ENCODE measurements around the gene HBD.

Gene HBD

DNA sequence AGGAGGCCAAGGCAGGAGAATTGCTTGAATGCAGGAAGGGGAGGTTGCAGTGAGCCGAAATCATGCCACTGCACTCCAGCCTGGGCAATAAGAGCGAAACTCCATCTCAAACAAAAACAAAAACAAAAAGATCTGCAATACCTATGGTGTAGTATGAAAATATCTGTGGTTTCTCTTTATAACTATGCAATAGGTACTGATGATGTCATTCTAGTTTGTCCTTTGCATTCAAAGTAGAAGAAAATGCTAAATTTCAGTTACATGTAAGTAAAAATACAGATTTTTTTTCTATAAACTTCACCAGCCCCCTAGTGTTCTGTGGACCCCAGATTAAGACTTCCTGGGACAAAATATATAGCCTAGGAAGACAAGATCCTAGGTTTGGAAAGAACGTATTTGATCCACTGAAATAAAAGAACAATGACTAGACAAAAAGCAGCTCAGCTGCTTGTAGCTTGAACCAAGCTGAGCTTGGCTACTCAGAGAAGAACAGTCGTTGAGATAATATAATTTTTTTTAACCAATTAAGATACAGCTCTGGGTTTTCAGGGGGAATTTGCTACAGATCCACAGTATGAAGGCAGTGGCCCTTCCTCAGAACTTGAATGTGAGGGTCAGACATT, 38.2 kb upstream of the HBD start:
- ATAC-seq, result no peak
- TF ChIP-seq, protein P1, sequence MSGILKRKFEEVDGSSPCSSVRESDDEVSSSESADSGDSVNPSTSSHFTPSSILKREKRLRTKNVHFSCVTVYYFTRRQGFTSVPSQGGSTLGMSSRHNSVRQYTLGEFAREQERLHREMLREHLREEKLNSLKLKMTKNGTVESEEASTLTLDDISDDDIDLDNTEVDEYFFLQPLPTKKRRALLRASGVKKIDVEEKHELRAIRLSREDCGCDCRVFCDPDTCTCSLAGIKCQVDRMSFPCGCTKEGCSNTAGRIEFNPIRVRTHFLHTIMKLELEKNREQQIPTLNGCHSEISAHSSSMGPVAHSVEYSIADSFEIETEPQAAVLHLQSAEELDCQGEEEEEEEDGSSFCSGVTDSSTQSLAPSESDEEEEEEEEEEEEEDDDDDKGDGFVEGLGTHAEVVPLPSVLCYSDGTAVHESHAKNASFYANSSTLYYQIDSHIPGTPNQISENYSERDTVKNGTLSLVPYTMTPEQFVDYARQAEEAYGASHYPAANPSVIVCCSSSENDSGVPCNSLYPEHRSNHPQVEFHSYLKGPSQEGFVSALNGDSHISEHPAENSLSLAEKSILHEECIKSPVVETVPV (CRISPR knock-in tag; IDR thresholded peaks at IDR 0.05), result no peak
- TF ChIP-seq SNAI2 (CRISPR knock-in tag; IDR thresholded peaks at IDR 0.05), result no peak
- no peak for TF ChIP-seq ARNTL (CRISPR knock-in tag; IDR thresholded peaks at IDR 0.05; ENCODE audit: borderline replicate concordance, low read depth)
- no peak for TF ChIP-seq OSR1 (CRISPR knock-in tag; IDR thresholded peaks at IDR 0.05)
- TF ChIP-seq CREB5 (CRISPR knock-in tag; IDR thresholded peaks at IDR 0.05; ENCODE audit: low read depth), result no peak
- TF ChIP-seq ISL1 (CRISPR knock-in tag; IDR thresholded peaks at IDR 0.05), result no peak
- TF ChIP-seq TSHZ2 (CRISPR knock-in tag; IDR thresholded peaks at IDR 0.05), result no peak
- no peak for TF ChIP-seq TCF4 (CRISPR knock-in tag; IDR thresholded peaks at IDR 0.05; ENCODE audit: borderline replicate concordance)
- no peak for TF ChIP-seq ZNF8 (CRISPR knock-in tag; IDR thresholded peaks at IDR 0.05)
- no peak for TF ChIP-seq ZNF70 (CRISPR knock-in tag; IDR thresholded peaks at IDR 0.05)
- no peak for TF ChIP-seq ZFP30 (CRISPR knock-in tag; IDR thresholded peaks at IDR 0.05)
- no peak for TF ChIP-seq ESRRG (CRISPR knock-in tag; IDR thresholded peaks at IDR 0.05)
- no peak for TF ChIP-seq ZC3H10 (CRISPR knock-in tag; IDR thresholded peaks at IDR 0.05)
- no peak for TF ChIP-seq PPARA (CRISPR knock-in tag; IDR thresholded peaks at IDR 0.05; ENCODE audit: borderline replicate concordance)
- TF ChIP-seq BACH2 (CRISPR knock-in tag; IDR thresholded peaks at IDR 0.05; ENCODE audit: borderline replicate concordance), result no peak
- no peak for TF ChIP-seq ZNF565 (CRISPR knock-in tag; conservative IDR thresholded peaks at IDR 0.05; ENCODE audit: low read depth)

DNA sequence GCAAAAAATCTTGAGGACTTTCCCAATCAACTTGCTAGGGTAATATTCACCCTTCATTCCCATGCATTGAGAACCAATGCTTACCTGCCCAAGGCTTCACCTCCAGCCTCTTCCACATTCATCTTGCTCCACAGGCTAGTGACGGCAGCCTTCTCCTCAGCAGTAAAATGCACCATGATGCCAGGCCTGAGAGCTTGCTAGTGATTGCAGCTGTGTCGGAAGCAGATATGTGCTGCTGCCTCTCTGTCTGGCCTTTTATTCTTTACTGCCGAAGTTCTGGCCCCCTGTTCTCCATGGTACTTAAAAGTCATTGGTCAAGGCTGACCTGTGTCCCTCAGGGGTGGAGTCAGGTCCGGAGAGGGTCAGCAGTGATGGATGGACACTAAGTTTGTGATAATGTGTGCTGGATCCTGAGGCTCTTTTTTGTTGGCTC, 35.4 kb upstream of the HBD start, which contains the start of gene HBE1:
Gene HBE1 (minus strand): TSS at position 231 of the 433 bp plus-strand sequence. CDS start 55 bp downstream, at position 176.
- ATAC-seq, result no peak

DNA sequence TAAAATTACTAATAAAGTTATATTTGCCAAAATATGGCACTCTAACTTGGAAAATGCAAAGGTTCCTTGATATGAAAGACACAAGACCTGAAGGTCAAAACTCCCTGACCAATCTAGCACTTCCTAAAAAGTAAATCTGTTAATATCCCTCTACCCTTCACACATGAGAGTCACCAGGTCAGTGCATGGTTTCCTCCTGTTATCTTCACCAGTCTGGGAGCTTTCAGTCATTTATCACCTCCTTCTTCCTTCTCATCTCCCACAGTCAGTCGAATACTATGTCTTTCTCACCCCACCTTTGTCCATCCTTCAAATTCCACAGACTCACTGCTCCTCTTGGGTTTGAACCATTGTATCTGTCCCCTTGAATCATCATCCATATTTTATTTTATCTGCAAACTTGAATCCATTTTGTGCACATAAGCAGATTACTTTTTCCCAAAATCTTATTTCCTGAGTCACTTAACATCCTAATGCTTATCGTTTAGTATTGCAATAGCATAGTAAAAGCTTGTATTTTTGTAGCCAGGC, 32.8 kb upstream of the HBD start:
- ATAC-seq, result no peak
- no peak for TF ChIP-seq POU6F1 (CRISPR knock-in tag; IDR thresholded peaks at IDR 0.05; ENCODE audit: borderline replicate concordance, low read depth)
- no peak for TF ChIP-seq TSHZ2 (CRISPR knock-in tag; IDR thresholded peaks at IDR 0.05)
- TF ChIP-seq OSR1 (CRISPR knock-in tag; IDR thresholded peaks at IDR 0.05), result no peak
- TF ChIP-seq ZFP3 (CRISPR knock-in tag; IDR thresholded peaks at IDR 0.05), result no peak
- TF ChIP-seq GLIS3 (CRISPR knock-in tag; IDR thresholded peaks at IDR 0.05), result no peak
- TF ChIP-seq, protein P1 (CRISPR knock-in tag; IDR thresholded peaks at IDR 0.05), result no peak
- no peak for TF ChIP-seq ZC3H10 (CRISPR knock-in tag; IDR thresholded peaks at IDR 0.05)
- TF ChIP-seq BACH2 (CRISPR knock-in tag; IDR thresholded peaks at IDR 0.05; ENCODE audit: borderline replicate concordance), result no peak
- no peak for TF ChIP-seq TCF4 (CRISPR knock-in tag; IDR thresholded peaks at IDR 0.05; ENCODE audit: borderline replicate concordance)
- TF ChIP-seq PPARA (CRISPR knock-in tag; IDR thresholded peaks at IDR 0.05; ENCODE audit: borderline replicate concordance), result no peak
- no peak for TF ChIP-seq ISL1 (CRISPR knock-in tag; IDR thresholded peaks at IDR 0.05)
- TF ChIP-seq ARNTL (CRISPR knock-in tag; IDR thresholded peaks at IDR 0.05; ENCODE audit: borderline replicate concordance, low read depth), result no peak
- TF ChIP-seq ZFP30 (CRISPR knock-in tag; IDR thresholded peaks at IDR 0.05), result no peak
- TF ChIP-seq ESRRG (CRISPR knock-in tag; IDR thresholded peaks at IDR 0.05), result no peak
- no peak for TF ChIP-seq SNAI2 (CRISPR knock-in tag; IDR thresholded peaks at IDR 0.05)
- TF ChIP-seq CSDC2 (CRISPR knock-in tag; IDR thresholded peaks at IDR 0.05), result no peak
- TF ChIP-seq ZNF8 (CRISPR knock-in tag; IDR thresholded peaks at IDR 0.05), result no peak
- TF ChIP-seq TOX (CRISPR knock-in tag; IDR thresholded peaks at IDR 0.05; ENCODE audit: borderline replicate concordance), result no peak

More for the DNA sequence above, 35.4 kb upstream of the HBD start, which contains the start of gene HBE1:
- TF ChIP-seq ZNF565 (CRISPR knock-in tag; conservative IDR thresholded peaks at IDR 0.05; ENCODE audit: low read depth) (no peak), ZC3H10 (CRISPR knock-in tag; IDR thresholded peaks at IDR 0.05) (no peak), ZNF70 (CRISPR knock-in tag; IDR thresholded peaks at IDR 0.05) (no peak), TOX (CRISPR knock-in tag; IDR thresholded peaks at IDR 0.05; ENCODE audit: borderline replicate concordance) (no peak)

Data from SK-N-SH treated with all-trans-retinoic acid at 6 μM for 48 hours (cell line).